Liver (tissue), 9 donors: ENCODE results near the gene MS4A12. TPM values are rescaled to one million over a fixed set of nuclear protein-coding genes. Genes with fewer than 3 reads are reported as not detected.

Source experiments
- DNase-seq: peaks from one replicate; pipeline ENCODE4 v3.0.0-alpha.2; 2017; ENCODE audit warnings: low spot score
- H3K27ac ChIP-seq, 2 donors: one replicate each; pipeline ENCODE4 v1.7.0; 2013; ENCODE audit warnings: inconsistent platforms in 2 of 2, low read length in 2 of 2, control low read depth in 1 of 2, low read depth in 1 of 2, mild to moderate bottlenecking in 1 of 2
- H3K27me3 ChIP-seq, 4 donors: one replicate each; pipeline versions ENCODE4 v1.6.1 to v1.7.0; 2013; ENCODE audit warnings: low read length in 3 of 4, inconsistent platforms in 1 of 4, mild to moderate bottlenecking in 1 of 4, moderate library complexity in 1 of 4; ENCODE audit not compliant: control insufficient read depth in 4 of 4, insufficient read depth in 4 of 4
- H3K36me3 ChIP-seq, 4 donors: one replicate each; pipeline versions ENCODE4 v1.6.1 to v1.7.0; 2013; ENCODE audit warnings: low read length in 3 of 4, mild to moderate bottlenecking in 3 of 4, low read depth in 1 of 4, moderate library complexity in 1 of 4; ENCODE audit not compliant: control insufficient read depth in 4 of 4, insufficient read depth in 3 of 4
- H3K4me1 ChIP-seq, 4 donors: one replicate each; pipeline versions ENCODE4 v1.6.1 to v1.7.0; 2013; ENCODE audit warnings: low read length in 3 of 4, mild to moderate bottlenecking in 3 of 4, moderate library complexity in 1 of 4; ENCODE audit not compliant: control insufficient read depth in 4 of 4, insufficient read depth in 4 of 4
- H3K4me3 ChIP-seq, 3 donors: one replicate each; pipeline versions ENCODE4 v1.6.1 to v1.7.0; 2013; ENCODE audit warnings: low read length in 3 of 3, control low read depth in 1 of 3, low read depth in 1 of 3, mild to moderate bottlenecking in 1 of 3
- H3K9ac ChIP-seq, 2 donors: one replicate each; pipeline ENCODE4 v1.7.0; 2013; ENCODE audit warnings: low read length in 2 of 2, mild to moderate bottlenecking in 2 of 2, moderate library complexity in 2 of 2, control low read depth in 1 of 2, low read depth in 1 of 2
- H3K9me3 ChIP-seq, 4 donors: one replicate each; pipeline versions ENCODE4 v1.6.1 to v1.7.0; 2013; ENCODE audit warnings: low read length in 3 of 4; ENCODE audit not compliant: control insufficient read depth in 4 of 4
- FOXA1 ChIP-seq: IDR thresholded peaks from 2 replicates; pipeline ENCODE4 v1.6.1; 2016; ENCODE audit warnings: antibody characterized with exemption
- FOXA2 ChIP-seq: IDR thresholded peaks from 2 replicates; pipeline ENCODE4 v1.6.1; 2016; ENCODE audit warnings: antibody characterized with exemption
- HNF4A ChIP-seq, 2 donors: conservative IDR thresholded peaks; 2 replicates each; pipeline ENCODE4 v1.6.1; 2016; ENCODE audit warnings: antibody characterized with exemption in 2 of 2, mild to moderate bottlenecking in 2 of 2
- HNF4G ChIP-seq: IDR thresholded peaks from 2 replicates; pipeline ENCODE4 v1.6.1; 2016; ENCODE audit warnings: antibody characterized with exemption
- NR2F2 ChIP-seq: IDR thresholded peaks from 2 replicates; pipeline ENCODE4 v1.6.1; 2016; ENCODE audit warnings: antibody characterized with exemption
- REST ChIP-seq: IDR thresholded peaks from 2 replicates; pipeline ENCODE4 v1.6.1; 2016; ENCODE audit warnings: antibody characterized with exemption, mild to moderate bottlenecking
- YY1 ChIP-seq: IDR thresholded peaks from 2 replicates; pipeline ENCODE4 v1.6.1; 2016; ENCODE audit warnings: antibody characterized with exemption, mild to moderate bottlenecking
- WGBS: extraction: QIAGEN DNeasy Blood & Tissue Kit; methylation state at CpG from one replicate; pipeline ENCODE4 v1.1.7; 2013; 5-methylcytosine and 5-hydroxymethylcytosine counted together
- polyA plus RNA-seq, 2 donors: library from polyadenylated mRNA; stranded (reverse) in 1 of 2; unstranded in 1 of 2; fragments of 200-250 nt in 1 of 2; fragments of >200 nt in 1 of 2; fragmentation: Nextera tagmentation in 1 of 2; extraction: Ambion mirVana in 1 of 2; gene quantifications; one replicate each; pipeline versions ENCODE4 v1.2.1 to v1.2.3, GENCODE V29; 2013 to 2015
- total RNA-seq, 2 donors: library from RNA; depleted of rRNA; stranded (reverse); fragments of >200 nt; gene quantifications; one replicate each; pipeline ENCODE4 v1.2.3, GENCODE V29; 2014
- donor health status: healthy.
- donor health status: healthy.
- donor health status: healthy.
- donor health status: healthy.
- donor health status: healthy.

Gene MS4A12
- total and polyA plus RNA-seq, 4 donors, result not detected

- no peaks in the 10 kb centered on the region for H3K27me3 ChIP-seq
- no peak for DNase-seq
- H3K4me1 ChIP-seq, result no peaks in the 10 kb centered on the region
- H3K4me3 ChIP-seq, result no peak overlapping the region
- 69% methylated on average over 5 of the region's 5 CpGs for WGBS
- no peak overlapping the region for H3K9ac ChIP-seq
- H3K27ac ChIP-seq, result no peak overlapping the region
- TF ChIP-seq NR2F2 (no peak), FOXA1 (no peak), YY1 (no peak), HNF4G (no peak), REST (no peak), HNF4A (conservative IDR thresholded peaks at IDR 0.05) (no peak), FOXA2 (no peak)
- no peaks in the 10 kb centered on the region for H3K36me3 ChIP-seq
- no peaks in the 10 kb centered on the region for H3K9me3 ChIP-seq
Measured at GRCh38 chr11:60544077-60544476, 51.5 kb downstream of the MS4A12 start.

Other genes starting within 250 kb of the MS4A12 start
- gene MS4A4E, start 249.6 kb upstream of the MS4A12 start, total RNA-seq, result 1 to 10 TPM in 1 of 2 donors, under 1 TPM in 1; 0.23 to 2.1 TPM
- 1 to 10 TPM in 1 of 2 donors, under 1 TPM in 1; 0.35 to 1.2 TPM for gene MS4A4E, start 249.6 kb upstream of the MS4A12 start, polyA plus RNA-seq
- gene MS4A4A, start 212.1 kb upstream of the MS4A12 start, total RNA-seq, result 10 to 100 TPM in 1 of 2 donors, 1 to 10 TPM in 1; 8.6 to 12.0 TPM
- 10 to 100 TPM in 1 of 2 donors, 1 to 10 TPM in 1; 9.5 to 16.1 TPM for gene MS4A4A, start 212.1 kb upstream of the MS4A12 start, polyA plus RNA-seq
- gene MS4A6E, start 165.5 kb upstream of the MS4A12 start, total RNA-seq, result under 1 TPM in 1 of 2 donors, not detected in 1; 0.75 TPM
- gene MS4A6E, start 165.5 kb upstream of the MS4A12 start, polyA plus RNA-seq, result under 1 TPM in 1 of 2 donors, not detected in 1; 0.22 TPM
- 10 to 100 TPM; 32.0 to 50.0 TPM for gene MS4A7, start 114.2 kb upstream of the MS4A12 start, total RNA-seq
- gene MS4A7, start 114.2 kb upstream of the MS4A12 start, polyA plus RNA-seq, result 10 to 100 TPM; 16.3 to 25.1 TPM
- gene MS4A14, start 96.3 kb upstream of the MS4A12 start, total RNA-seq, result 1 to 10 TPM in 1 of 2 donors, under 1 TPM in 1; 0.19 to 1.1 TPM
- under 1 TPM; 0.06 to 0.17 TPM for gene MS4A14, start 96.3 kb upstream of the MS4A12 start, polyA plus RNA-seq
- not detected for gene MS4A5, start 63.2 kb upstream of the MS4A12 start, total RNA-seq
- gene MS4A5, start 63.2 kb upstream of the MS4A12 start, polyA plus RNA-seq, result not detected
- 1 to 10 TPM in 1 of 2 donors, under 1 TPM in 1; 0.75 to 1.6 TPM for gene MS4A1, start 36.9 kb upstream of the MS4A12 start, total RNA-seq
- gene MS4A1, start 36.9 kb upstream of the MS4A12 start, polyA plus RNA-seq, result 1 to 10 TPM in 1 of 2 donors, under 1 TPM in 1; 0.12 to 3.3 TPM
- gene MS4A13, start 22.6 kb downstream of the MS4A12 start, total RNA-seq, result not detected
- not detected for gene MS4A13, start 22.6 kb downstream of the MS4A12 start, polyA plus RNA-seq
- not detected for gene MS4A8, start 206.8 kb downstream of the MS4A12 start, total RNA-seq
- under 1 TPM in 1 of 2 donors, not detected in 1; 0.08 TPM for gene MS4A8, start 206.8 kb downstream of the MS4A12 start, polyA plus RNA-seq
- gene MS4A18, start 231.9 kb downstream of the MS4A12 start, total RNA-seq, result not detected
- gene MS4A18, start 231.9 kb downstream of the MS4A12 start, polyA plus RNA-seq, result not detected